DND-41 (cell line): ENCODE measurements around the gene DTNBP1.

Experiments
- EZH2 ChIP-seq: IDR thresholded peaks from 3 replicates; pipeline ENCODE4 v1.6.1; 2012; ENCODE audit warnings: borderline replicate concordance, low read depth, mild to moderate bottlenecking, moderate library complexity, low read length, inconsistent platforms; ENCODE audit not compliant: severe bottlenecking
- TF ChIP-seq, protein P1 (sequence below): IDR thresholded peaks from 2 replicates; pipeline ENCODE4 v1.5.1; 2012; ENCODE audit warnings: borderline replicate concordance, low read length, moderate library complexity, mild to moderate bottlenecking; ENCODE audit not compliant: poor library complexity, severe bottlenecking; ENCODE audit errors: extremely low read depth

DNA sequence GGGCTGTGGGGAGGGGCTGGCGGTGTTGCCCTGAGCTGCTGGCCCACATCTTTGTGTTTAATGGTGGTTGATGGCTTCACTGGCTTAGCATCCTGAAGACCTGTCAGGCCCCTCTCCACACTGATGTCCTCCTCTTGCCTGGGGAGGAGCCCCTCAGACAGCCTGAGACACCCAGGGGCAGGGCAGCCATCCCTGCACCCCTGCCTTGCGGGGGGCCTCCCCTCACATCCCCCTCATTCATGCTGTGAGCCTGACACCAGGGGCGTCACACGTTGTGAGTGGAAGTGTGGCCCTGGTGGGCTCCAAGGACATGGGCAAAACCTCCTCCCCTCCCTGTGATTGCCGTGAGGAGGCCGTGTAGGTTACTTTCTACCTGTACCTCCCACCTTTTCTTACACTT lies 152.7 kb downstream of the DTNBP1 start:
- TF ChIP-seq, protein P1, sequence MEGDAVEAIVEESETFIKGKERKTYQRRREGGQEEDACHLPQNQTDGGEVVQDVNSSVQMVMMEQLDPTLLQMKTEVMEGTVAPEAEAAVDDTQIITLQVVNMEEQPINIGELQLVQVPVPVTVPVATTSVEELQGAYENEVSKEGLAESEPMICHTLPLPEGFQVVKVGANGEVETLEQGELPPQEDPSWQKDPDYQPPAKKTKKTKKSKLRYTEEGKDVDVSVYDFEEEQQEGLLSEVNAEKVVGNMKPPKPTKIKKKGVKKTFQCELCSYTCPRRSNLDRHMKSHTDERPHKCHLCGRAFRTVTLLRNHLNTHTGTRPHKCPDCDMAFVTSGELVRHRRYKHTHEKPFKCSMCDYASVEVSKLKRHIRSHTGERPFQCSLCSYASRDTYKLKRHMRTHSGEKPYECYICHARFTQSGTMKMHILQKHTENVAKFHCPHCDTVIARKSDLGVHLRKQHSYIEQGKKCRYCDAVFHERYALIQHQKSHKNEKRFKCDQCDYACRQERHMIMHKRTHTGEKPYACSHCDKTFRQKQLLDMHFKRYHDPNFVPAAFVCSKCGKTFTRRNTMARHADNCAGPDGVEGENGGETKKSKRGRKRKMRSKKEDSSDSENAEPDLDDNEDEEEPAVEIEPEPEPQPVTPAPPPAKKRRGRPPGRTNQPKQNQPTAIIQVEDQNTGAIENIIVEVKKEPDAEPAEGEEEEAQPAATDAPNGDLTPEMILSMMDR: no peak
- no peak for TF ChIP-seq EZH2
